H1 (cell line): ENCODE results near the gene TMEM178B. TPM values are rescaled to one million over a fixed set of nuclear protein-coding genes. Genes with fewer than 3 reads are reported as not detected.

Experiments
- CTBP2 ChIP-seq: IDR thresholded peaks from 2 replicates; pipeline ENCODE4 v1.7.0; 2011; ENCODE audit warnings: borderline replicate concordance, mild to moderate bottlenecking, moderate library complexity, mixed read lengths, low read length; ENCODE audit not compliant: insufficient read depth, insufficient read length
- JUND ChIP-seq: IDR thresholded peaks from 2 replicates; pipeline ENCODE4 v1.6.1; 2011; ENCODE audit warnings: mild to moderate bottlenecking, improper control_type of control experiment, low read length
- KDM4A ChIP-seq: IDR thresholded peaks from one replicate; pipeline ENCODE4 v1.7.1; 2012; ENCODE audit warnings: low read depth, mild to moderate bottlenecking, moderate library complexity, low read length, inconsistent platforms; ENCODE audit not compliant: severe bottlenecking
- POLR2AphosphoS5 ChIP-seq: IDR thresholded peaks from 2 replicates; pipeline ENCODE4 v1.6.1; 2011; ENCODE audit warnings: low read depth, low read length
- TCF12 ChIP-seq: IDR thresholded peaks from 2 replicates; pipeline ENCODE4 v1.6.1; 2011; ENCODE audit warnings: low read depth, mild to moderate bottlenecking, low read length
- polyA plus RNA-seq, 7 experiments: library from polyadenylated mRNA; depleted of rRNA in 3 of 7; stranded (reverse) in 5 of 7; unstranded in 2 of 7; fragments of >200 nt in 5 of 7; fragments of 200-250 nt in 2 of 7; gene quantifications; 1 replicate in 5 of 7; 2 replicates in 1 of 7; 4 replicates in 1 of 7; pipeline versions ENCODE4 v1.2.1 to v1.2.3, GENCODE V29; 2011 to 2013; ENCODE audit warnings: missing spikeins in 2 of 7, mixed read lengths in 2 of 7
- total RNA-seq: library from RNA; stranded (reverse); fragmentation: NEBNext Ultra II Directional; extraction: Animal tissue kit (Norgen Biotek cat#: 25700); gene quantifications from 2 replicates; pipeline ENCODE4 v1.2.1, GENCODE V29; 2021

The TMEM178B gene
- total and polyA plus RNA-seq, 2 of the 8 experiments (the other 6 are each of a cell fraction or from before 2014, with no cell fraction given), result 5.3 to 18.1 TPM

DNA sequence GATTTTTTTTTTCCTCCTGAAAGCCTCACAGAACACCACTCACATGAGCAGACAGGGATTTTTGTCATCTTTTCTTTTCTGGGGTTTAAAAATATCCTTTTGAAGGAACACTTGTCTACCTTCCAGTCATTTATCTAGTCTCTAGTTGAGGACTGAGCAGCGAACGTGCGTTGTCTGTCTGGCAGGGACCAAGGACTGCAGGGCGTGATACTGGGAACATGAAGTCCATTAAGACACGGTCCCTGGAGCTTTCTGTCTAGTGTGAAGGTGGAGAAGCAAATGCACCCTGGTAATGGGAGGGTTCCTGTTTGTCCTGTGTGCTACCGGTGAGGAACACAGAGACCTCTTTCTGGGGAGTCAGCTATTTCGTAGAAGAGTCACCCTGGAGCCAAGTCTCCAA is 207.4 kb downstream of the TMEM178B start (continued):
- TF ChIP-seq CTBP2, result no peak
- no peak for TF ChIP-seq POLR2AphosphoS5
- TF ChIP-seq KDM4A, result no peak
- no peak for TF ChIP-seq JUND
- TF ChIP-seq TCF12, result no peak
